ENCODE data around the gene DTHD1.

Gene DTHD1

DNA sequence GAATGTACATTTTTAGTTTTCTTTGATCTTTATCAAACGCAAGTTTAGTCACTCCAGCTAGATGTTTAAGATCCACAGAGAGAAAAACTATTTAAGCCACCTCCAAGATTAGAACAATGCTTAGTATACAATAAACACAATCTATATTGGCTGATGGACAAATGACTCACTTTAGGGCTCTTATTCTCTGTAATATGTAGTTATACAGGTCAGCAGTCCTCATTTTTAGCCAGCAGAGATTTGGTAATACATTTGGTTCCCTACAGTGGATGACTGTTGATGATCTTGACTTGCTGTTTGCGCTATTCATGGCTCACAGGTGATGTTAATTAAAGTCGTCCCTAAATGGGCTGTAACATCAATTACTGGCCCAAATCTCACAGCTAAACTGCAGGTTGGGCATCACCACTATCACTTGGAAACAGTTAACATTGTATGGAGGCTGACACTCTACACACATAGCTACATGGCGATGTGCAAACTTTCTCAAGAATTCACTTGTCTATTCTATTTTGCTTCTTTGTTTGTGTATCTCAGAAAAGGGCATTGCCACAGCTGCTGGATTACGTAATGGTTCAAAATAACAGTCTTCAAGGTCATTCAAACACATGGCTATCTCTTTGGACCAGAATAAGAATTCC lies 11.8 kb upstream of the DTHD1 start:
- no peak for DNase-seq

DNA sequence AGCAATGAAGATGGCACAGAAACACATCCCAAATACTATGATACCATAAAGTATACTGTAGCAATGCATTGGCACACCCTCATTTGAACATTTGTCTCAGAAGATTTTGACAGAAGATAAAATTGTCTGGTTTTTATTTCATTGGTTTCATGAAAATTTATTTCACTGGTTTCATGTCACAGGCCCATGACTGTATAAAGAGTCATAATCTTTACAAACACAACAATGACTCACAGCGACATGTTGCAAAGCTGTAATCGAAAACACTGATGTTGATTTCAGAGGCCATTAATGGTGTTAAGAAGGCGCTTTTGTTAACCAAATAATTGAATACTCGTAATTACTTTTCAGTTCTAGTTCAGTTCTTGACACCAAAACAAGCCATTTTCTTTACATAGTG lies 8.1 kb upstream of the DTHD1 start:
- DNase-seq = no peak

DNA sequence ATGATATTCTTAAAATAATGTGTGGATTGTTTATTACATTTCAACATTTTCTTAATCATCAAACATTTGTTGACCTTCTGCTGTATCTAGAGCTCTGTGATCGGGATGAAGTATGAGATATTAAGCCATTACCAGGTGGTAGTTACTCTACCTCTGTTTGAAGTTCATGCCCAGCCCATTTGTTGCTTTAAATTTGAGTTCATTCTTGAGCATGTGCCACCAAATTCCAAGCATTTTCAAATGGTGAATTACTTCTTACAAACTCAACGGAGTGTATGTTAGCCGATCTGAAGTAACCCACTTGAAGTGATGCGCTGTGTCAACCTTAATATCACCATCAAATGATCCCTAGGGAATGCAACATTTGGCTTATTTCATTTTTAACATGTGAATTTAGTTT lies 7.3 kb upstream of the DTHD1 start:
- no peak for DNase-seq

DNA sequence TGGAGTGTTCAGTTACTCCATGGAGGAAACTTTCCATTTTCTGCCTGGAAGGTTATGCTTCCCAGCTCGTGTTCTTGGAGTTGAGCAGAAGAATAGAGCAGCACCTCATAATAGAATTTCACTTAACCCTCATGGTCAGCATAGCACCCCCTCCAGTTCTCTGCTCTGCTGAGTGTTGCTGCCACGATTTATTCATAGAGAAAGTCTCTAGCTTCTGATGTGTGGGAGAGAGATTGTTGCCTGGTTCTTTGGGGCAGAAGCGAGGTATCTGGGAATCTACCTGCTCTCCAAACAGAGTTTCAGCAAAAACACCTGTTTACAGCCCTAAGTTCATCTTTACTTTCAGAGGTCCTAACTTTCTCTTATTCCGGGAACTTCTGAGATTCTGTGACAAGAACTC lies 3.9 kb upstream of the DTHD1 start:
- no peak for DNase-seq

DNA sequence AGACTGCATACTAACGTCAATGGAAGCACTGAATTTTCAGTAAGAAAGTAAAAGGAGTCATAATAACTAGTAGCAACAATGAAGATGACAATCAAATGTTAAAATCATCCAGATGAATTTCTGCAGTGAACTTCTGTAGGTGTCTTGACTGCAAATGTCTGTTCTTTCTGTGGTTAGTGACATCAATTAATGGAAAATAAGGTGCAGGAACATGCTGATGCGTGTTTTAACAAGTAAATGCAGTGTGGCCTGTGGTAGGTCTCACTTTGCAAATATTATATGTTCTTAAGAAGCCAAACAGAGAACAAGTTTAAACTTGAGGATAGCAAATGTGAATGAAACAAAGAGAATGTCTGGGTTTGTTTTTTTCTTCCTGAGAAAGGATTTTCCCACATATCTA lies 2.6 kb upstream of the DTHD1 start:
- no peak for DNase-seq

DNA sequence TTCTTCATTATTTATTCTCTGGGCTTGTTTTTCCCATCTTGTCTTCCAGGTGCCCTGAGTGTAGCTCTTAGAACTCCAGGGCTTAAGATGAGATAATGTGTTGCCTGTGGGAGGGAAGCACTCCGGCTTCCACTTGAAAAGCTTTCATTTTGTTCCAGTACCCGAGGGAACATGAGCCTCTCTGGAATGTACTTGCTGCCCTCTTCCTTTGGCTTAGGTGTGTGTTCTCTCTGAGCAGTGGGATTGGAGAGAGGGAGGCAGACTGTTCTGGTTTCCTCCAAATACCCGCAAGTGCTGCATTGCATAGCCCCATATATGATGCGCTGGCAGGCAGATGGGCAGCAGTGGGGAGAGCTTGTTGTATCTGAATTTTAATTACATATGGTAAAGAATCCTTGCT lies 861 bp upstream of the DTHD1 start:
- no peak for DNase-seq

DNA sequence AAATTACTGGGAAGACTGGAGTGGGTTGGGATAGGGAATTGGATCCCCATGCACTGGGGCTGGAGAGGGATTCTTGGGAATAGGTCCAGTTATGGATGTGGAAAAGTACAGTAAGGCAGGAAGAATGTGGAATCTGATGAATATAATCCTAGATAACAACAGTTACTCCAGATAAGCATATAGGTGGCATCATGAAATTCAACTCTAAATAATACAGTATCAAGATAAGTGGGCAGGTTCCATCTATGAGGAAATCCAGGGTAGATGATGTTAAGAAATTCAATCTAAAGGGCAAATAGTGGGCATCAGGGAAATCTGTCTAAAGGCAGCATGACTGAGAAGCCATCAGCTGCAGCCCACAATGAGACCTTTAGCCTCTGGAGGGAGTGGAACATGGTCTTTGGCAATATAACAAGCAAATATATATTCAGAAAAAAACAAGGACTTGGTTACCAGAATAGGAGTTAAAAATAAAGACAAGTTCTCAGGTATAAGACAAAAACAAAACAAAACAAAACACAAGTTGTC lies 1.2 kb downstream of the DTHD1 start:
- no peak for DNase-seq

DNA sequence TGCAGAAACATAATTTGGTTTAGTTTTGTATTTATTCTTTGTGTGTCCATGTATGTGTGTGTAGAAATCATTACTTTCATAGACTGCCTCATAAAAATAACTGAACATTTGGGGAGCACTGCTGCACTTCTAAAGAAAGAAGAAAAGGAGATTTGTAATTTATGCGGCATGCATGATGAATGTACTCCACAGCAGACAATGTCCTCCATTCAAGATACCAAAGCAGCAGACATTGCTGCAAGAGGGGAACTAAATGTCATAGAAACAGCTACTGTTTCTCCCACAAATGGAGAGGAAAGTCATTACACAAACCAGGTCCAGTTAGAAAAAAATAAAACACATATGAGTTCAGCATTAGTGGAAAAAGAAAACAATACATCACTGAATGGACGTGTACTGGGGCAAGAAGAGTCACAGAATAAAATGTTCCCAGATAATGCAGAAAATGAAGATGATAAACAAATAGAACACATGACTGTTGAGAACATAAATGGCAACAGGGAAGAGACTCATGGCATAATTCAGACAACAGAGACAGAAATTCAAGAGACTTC lies 2.6 kb downstream of the DTHD1 start:
- DNase-seq = no peak

DNA sequence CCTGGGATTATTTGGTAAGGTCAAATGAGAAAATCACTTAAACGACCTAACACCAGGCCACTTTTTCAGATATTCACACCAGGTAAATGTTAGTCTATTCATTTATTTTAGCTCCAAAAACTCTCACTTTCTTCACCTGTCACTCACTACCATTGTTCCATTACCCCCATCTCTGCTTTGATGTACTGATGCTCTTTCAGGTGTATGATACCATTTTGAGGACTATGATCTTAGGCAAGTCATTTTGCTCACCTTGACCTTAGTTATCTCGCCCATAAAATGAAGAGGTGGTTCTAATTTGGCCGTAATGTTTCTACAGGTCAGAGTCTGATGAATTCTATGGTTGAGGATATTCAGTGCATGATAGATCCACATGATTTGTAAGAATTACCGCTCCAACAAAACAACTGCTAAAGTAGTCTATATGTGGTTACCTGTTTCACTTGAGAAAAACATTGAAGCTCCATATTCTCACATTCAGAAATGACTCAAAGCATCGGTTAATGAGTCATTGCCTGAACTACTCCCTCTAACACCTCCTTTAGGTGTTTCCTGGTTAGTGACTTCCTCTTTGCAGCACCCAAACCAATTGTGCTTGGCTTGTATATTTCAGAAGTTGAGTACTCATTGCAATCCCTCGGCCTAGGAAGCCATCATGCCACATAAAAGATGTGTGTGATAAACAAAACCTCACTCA lies 4.5 kb downstream of the DTHD1 start:
- DNase-seq = no peak

DNA sequence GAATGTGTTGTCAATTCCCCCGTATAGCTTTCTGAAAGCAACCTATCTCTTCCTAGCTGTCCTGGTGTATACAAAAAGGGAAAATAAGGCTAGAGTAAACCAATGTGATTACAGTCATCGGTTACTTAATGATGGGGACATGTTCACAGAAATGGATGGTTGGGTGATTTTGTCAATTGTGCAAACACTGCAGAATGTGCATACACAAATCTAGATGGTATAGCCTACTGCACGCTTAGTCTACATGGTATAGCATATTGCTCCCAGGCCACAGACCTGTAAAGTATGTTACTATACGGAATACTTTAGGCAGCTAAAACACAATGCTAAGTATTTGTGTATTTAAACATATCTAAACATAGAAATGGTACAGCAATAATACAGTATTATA lies 5.1 kb downstream of the DTHD1 start:
- DNase-seq = no peak

DNA sequence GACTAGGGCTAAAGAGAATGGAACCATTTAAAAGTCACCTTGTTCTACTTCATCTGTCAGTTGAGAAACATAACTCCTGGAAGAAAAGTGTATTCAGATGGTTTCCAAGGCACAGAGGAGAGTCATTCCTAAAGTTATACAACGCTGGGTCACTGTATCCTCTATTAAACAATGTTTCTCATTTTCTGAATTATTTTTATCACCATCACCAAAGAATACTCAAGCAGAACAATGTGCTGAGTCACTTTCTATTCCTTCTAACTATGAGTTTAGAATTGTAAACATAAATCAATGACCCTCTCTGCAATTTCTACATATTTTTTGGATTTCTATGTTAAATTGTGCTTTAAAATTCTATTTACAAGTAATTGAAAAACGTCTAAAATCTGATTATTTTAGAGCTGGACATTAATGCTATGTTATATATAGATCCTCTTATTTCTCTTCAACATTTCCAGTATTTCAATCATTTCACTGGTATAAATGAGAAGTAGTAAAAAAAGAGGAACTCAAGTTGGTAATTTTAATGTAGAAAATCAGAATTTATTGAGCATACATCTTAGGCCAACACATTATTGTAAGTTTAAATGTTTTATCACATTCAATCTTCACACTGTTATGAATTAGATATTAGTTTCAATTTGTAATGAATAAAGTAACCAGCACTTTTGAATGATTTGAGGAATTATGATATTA lies 7.5 kb downstream of the DTHD1 start:
- DNase-seq = no peak

DNA sequence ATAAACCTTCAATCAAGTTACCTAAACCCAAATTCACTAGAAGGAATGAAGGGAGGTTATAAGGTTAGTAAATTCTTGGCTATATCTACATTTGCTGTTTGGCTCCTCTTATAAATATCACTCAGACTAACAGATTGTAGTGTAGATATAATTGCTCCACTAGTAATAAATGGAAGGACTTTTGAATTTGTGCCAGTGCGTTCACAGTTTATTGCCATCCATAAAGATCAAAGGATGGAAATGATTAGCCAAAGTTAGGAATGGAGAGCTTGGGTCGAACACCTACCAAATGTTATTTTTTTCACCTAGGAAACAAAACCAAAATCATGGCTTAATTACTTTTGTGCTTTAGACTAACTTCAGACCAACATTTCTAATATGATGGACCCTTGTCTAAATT lies 9.2 kb downstream of the DTHD1 start:
- no peak for DNase-seq

DNA sequence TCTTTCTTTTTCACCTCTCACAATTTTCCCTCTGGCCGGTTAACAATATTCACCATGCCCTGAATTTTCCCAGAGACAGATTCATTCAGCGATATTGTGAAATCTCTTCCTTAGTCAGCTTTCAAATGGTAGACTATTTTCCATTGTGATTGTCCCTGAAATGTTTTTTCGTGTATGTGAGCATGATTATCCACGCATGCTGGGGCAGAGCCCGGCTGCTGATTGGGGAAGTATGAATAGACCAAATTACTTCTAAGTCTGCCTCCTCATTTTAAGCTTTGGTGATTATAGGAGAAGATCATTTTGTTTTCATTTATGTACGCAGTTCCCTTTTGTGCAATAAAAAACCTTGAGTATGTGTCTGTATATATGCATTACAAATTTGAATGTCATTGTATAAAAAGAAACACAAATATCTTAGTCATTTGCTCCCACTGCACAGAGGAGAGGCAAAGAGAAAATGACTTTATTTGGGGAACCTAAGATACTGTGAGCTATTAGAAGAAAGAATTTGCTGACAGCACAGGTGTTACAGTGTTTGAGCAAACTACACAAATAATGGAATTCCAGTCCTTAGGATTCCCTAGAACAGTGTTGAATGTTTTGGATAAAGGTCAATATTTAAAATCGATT lies 11.3 kb downstream of the DTHD1 start:
- DNase-seq = no peak

DNA sequence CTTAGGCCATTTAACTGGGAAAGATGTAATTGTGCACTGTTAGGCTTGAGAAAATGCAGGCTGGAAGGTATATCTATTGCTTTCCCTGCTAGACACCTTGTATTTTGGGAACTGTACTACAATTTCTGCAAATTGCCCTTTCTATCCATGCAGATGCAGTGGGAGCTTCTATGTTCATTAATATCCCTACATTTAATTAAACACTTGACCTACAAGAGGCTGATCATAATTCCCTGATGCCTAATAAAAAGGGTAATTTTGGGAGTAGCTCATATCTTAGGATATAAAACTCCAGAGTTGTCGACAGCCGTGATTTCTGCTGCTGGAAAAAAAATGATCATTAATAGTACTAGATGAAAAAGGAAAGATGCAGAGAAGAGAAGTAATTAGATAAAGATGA lies 19.7 kb downstream of the DTHD1 start:
- no peak for DNase-seq

DNA sequence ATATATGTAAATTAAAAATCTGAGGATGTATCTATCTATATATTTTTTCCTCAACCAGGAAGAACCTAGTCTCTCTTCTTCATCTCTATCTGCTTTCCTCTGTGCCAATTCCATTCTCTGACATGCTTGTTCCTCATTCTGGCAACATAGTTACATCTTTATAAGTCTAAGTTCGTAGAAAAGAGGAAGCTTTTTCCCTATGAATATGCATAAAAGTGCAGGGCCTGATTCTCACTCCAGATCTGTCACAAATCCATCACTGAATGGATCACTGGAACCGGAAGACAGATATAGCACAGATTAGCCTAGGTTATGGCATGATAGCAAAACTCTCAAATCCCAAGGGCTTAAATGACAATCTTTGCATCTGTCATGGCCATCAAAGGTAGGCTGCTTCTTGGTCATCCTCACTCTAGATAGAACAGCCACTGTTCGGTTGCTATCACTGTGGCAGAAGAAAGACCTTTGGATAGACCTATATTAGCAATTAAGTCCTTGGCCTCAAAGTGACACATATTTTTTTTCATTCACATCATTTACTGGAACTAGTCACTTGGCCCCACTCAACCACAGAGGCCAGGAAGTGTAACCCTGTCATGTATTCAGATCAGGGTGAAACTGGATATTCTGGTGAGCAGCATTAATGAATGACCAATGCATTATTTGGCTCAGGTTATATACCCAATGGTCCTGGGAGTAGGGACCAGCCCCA lies 22.2 kb downstream of the DTHD1 start:
- DNase-seq = no peak

DNA sequence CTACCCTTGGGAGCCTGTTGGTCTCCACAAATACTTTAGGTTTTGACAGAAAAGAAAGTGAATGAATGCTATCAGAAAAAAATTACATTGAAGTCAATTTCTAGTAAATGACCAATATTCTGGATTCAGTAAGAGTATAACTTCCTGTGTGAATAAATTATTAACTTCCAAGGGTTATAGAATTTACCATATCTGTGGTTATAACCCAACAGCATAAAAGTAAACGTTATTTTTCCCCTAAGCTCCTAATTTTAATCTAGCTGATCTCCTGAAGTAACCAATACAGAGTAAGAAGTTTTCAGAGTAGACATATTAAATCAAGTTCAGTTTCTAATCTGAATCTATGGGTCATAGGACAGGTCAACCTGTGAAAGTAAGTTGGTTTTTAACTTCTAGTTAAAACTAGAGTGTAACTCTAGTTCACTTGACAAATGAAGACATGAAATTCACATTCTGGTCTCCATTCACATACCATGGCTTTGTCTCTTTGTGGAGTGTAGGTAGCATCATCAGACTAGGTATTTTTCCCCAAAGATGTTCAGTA lies 22.8 kb downstream of the DTHD1 start:
- no peak for DNase-seq

DNA sequence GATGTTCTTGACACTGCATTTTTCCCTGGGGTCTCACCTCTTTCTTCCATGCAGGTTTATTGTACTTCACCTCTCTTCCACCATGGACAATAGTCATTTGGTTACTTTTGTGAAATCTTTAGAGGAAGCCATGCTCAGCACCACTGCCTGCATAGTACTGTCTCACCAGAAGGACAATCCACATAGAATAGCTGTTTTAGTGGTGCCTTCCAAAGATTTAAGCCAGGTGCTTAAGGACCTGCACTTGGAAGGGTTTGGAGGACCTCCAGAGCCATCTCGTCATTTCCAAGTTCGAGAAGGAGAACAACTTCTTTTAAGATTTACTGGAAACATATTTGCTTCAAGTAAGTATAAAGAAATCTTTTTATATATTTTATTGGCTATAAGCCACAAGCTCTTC lies 26.7 kb downstream of the DTHD1 start:
- no peak for DNase-seq

DNA sequence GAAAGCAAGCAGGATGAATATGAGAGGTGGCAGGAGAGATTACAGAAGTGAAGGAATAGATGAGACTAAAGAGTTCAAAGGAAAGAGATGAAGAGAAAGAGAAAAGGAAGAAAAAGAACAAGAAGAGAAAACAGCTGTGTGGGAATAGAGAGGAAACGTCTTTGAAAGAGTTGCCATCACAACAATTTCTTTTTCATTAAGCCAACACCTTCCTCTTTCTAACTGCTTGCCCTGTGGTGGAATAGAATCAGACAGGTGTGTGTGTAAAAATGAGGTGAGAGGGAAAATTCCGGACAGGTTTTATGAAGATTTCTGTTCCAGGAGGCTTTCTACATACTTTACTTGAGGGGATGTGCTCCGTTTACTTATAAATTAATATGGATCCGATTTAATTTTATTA lies 28.8 kb downstream of the DTHD1 start:
- no peak for DNase-seq

DNA sequence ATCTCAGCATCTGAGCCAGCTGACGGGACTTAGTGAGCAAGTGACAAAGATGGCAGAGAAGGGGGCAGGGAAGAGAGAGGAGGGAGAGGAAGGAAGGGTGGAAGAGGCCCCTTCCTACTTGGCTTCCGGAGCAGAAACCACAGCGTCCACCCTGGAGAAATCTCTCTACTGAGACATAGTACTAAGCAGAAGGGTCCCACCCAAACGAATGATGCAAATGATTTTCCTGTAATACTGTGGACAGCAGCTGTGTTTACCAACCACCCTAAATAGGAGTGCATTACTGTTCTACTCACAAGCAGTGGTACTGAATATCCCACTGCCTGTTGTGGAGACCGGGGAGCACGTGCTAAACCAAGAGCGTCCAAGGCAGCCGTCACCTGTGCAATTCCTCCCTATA lies 29.4 kb downstream of the DTHD1 start:
- DNase-seq = no peak

DNA sequence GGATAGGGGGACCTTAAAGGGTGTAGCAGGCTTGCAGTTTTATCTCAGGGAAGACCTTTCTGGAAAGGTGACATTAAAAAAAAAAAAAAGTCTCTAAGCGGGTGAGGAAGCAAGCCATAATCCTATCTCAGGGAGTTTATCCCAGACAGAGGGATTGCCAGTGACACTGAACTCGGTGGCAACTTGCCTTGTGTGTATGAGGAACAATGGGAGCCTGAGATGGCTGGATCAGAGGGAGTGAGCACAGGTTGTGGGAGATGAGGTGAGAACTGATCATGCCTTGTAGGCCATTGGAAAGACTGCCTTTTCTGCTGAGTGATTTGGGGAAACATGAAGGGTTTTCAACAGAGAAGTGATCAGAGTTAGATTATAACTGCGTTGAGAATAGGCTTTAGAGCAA lies 31.1 kb downstream of the DTHD1 start:
- no peak for DNase-seq

DNA sequence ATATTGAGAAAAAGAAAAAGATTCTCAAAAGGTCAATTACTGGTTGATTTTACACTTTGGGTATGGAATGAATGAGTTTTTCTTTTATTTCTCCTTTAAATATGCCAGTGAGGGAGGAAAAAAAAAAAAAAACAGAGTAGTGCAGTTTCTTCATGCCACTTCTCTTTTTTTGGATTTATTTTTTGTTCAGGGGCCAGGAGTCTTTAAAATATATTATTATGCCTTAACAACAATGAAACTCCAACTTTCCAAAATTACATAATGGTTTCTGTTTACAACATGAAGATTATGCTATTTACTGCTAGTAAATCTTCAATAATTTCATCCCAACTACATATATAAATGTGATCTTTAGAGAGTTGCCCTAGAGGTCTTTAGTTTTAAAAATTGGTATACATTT lies 31.9 kb downstream of the DTHD1 start:
- DNase-seq = no peak

DNA sequence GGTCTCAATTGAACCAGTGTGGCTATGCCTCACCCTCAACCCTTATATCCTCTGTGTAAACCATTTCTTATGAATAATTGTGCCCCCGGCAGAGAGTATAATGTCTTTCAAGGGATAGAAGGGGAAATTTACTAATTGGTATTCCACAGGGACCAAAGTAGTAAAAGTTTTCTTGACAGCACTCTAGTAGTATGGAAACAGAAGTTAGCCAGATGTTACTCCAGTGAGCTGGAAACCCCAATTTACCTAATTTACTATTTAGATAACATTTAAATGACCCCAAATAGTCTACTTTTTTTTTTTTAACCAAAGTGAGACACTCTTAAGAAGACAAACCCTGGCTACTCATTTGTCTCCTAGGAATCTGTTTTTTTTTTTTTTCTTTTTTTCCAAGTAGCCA lies 32.3 kb downstream of the DTHD1 start:
- DNase-seq = no peak

DNA sequence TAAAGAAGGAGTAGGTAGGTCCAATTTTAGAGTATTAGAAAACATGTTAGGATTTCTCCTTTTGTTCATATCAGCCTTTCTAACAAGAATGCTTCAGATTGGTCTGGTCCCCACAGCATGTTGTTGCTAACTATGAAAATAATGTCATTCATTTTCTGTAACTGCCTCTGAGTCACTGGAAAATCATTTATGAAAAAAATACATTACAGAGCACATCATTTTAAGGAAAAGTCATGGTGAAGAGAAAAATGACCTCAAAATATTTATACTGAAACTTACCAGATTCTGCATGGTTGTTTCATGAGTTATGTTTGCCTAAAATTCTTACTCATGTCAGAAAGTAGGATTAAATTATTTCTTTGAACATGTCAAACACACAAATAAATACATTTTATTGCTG lies 35.2 kb downstream of the DTHD1 start:
- DNase-seq = no peak
